Heart left ventricle (tissue), 13 donors: ENCODE data around the gene TNRC6C.

Source experiments
- CTCF ChIP-seq, 12 donors: fragments of 200-600 bp; sonication (generic) in 4 of 12; IDR thresholded peaks; one replicate each; pipeline versions ENCODE4 v1.5.0 to v1.8.0; 2018 to 2022; ENCODE audit warnings: antibody characterized with exemption in 12 of 12, mild to moderate bottlenecking in 5 of 12
- POLR2A ChIP-seq, 2 donors: fragments of 450-650 bp; IDR thresholded peaks; one replicate each; pipeline ENCODE4 v1.6.1; 2017; ENCODE audit warnings: antibody characterized with exemption in 2 of 2, mild to moderate bottlenecking in 2 of 2, moderate library complexity in 2 of 2
- donor health status: ischemic (EF 13 %, LVEDD 7.1; RV severe dilation, severe dysfunction).
- donor health status: DM: no; HTN: yes; CAD: no.
- donor health status: DM: no; HTN: no; CAD: no.
- donor health status: ischemic (EF 25% LVEDD 6.9; RV normal size, moderate dysfunction).
- donor health status: ischemic (EF 25% LVEDD 5.7; RV mildly dilated, moderate dysfunction).
- donor health status: ischemic (EF 35%, LVEDD 5.7; RV mildly dilated, moderate dysfunction).
- donor health status: nonischemic (EF 11% LVEDD 7.7; RV severe dilation, severe dysfunction).
- donor health status: DM: yes; HTN: yes; CAD: no.
- donor health status: PGD.
- donor health status: ischemic (EF 29% LVEDD 5.4; RV normal size, mild dysfunction).
- donor health status: nonischemic (EF 23%, LVEDD 6.1; RV moderate dilation, normal function).

- TF ChIP-seq CTCF (IDR thresholded peaks at IDR 0.05) (peak; percentile 52 to 74 (median 60)), POLR2A (IDR thresholded peaks at IDR 0.05) (no peak)
Observed at GRCh38 chr17:78019367-78019975, 61.0 kb downstream of the TNRC6C start.
